ENCODE results near the gene ADCY1. TPM values are rescaled to one million over a fixed set of nuclear protein-coding genes. Genes with fewer than 3 reads are reported as not detected.

Gene ADCY1
- total RNA-seq, 1 experiment from 2014 or later: 0.08 TPM

DNA sequence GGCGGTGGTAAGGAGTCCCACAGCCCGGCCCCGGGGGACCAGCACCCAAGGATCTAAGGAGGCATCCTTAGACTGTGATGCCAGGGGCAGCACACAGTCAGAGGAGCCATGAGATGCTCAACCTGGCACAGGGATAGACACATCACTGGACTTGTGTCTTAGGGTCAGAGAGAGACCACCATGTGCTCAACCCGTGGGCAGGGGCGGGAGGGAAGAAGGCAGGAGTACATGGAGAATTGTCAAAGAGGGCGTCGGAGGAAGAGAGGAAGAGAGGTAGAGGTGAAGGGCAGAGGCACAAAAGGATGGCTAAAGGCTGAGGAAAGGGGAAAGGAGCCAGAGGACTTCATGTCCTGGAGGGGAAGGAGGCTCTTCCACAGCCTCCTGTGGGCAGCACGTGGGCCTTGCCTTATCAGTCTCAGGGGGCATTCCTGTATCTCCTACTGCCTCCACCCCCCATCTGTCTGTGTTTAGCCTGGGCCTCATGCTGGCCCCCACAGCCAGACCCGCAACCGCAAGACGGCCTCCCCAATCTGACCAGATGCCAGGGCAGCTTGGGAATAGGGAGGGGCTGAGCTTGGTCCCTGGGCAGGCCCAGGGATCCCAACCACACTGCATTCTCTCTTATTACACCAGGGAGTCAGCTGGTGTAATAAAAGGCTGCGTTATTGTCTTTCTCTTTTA is 2.2 kb downstream of the ADCY1 start:
- DNase-seq (ENCODE audit: low read depth): no peak

DNA sequence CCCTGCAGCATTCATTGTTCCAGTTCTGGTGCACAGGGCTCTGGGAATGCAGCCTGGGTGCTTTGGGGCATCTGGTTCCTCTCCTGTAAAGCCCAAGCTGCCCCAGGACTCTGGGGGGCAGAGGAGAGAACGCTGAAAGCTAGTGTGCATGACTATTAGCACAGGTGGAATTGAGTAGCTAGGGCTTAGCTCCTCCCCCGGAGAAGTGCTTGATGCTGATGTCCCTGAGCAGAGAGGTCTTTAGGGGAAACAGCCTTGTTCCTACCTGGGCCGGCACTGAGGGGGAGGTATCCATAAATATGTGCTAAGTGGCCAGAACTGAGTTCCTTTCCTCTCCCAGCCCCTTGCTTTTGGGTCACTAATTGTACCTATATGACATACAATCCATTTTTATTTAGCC is 3.9 kb downstream of the ADCY1 start:
- no peak for DNase-seq (ENCODE audit: low read depth)

DNA sequence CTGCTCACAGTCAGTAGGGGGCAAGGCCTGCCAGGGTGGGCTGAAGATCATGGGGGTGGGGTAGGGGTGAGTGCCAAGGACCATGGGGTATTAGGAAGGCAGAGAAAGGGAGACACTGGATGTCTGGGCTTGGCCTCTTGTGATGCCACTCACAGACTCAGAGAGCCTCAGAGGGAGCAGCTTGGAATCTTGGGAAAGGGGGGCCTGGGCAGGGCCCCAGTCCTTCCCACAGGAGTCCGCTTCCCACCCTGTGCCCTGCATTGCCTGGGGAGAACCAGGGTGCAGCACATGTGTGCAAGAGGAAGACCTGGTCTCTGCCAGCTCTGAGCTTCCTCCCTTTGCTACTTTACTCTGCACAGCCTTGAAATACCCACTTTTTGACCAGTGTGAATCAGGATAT is 4.3 kb downstream of the ADCY1 start:
- DNase-seq (ENCODE audit: low read depth): no peak

DNA sequence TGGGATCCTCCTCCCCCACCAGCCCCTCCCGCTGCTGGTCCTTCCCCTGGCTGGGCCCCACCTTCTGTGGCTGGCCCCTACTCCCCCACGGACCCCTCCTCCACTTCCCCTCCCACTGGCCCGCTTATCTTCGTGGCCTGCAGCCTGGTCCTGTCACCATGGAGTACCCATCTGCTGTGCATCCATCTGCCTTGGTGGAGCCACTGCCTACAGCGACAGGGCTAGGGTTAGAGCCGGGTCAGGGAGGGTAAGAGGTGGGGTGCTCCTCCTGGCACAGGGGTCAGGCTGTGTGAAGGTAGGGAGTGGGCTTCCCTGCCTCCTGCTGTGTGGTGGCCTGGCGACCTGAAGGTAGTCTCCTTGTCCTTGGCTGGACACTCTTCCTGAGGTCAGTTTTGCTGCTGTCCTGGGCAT is 5.2 kb downstream of the ADCY1 start:
- no peak for DNase-seq (ENCODE audit: low read depth)

DNA sequence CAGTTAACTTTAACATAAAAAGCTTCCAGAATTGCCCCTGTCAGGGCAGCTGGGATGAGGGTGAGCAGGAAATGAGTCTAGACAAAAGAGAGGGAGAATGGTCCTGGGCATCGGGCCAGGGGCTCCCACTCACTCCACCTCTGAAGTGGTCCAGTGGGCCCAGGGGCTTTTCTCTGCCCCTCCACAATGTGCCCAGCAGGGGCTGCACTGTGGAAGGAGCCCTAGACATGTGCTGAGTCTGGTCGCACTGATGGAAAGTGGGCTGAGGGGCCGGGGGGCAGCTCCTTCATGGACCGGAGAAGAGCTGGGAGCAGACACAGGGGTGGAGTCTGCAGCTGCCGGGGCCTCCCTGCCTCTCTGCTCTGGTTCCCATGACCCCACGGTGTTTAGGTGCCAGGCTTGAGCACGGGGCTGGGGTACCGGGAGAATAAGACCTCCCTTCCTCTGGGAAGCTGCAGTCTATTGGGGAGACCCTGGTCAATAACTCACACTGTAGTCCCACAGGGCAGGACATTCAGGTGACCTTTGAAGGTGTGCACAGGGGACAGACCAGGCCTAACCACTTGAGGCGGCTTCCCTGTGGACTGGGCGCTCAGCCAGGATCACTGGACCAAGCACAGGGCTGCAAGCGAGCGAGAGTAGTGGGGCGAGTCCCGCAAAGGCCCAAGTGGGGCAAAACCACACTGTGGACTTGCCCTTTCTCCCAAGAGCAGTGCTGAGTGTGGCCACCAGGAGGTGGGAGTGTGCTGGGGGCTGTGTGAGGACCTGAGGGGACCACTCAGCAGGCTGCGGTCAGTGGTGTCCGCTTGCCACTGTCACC is 6.1 kb downstream of the ADCY1 start:
- no peak for DNase-seq (ENCODE audit: low read depth)

DNA sequence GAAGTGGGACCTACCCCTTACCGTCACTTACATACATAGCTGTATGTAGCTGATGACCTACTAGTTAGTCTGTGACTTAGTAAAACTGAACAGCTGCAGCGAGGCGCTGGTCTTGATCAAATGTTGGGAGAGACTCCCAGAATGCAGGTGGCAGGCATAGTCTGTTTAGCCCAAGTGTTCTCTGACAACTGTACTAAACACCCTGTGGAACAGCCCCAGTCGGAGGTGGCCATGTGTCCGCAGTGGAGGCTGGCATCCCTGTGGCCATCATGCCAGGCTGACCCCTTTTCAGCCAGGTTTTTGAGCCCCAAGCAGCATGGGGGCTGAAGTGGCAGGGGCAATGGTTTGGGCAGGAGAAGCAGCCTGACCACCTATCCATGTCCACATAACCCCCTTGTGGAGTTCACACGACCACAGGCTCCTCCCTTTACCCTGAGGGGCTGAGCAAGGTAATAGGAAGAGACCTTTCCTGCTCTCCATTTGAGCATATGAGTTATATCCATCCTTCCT is 7.2 kb downstream of the ADCY1 start:
- no peak for DNase-seq (ENCODE audit: low read depth)

DNA sequence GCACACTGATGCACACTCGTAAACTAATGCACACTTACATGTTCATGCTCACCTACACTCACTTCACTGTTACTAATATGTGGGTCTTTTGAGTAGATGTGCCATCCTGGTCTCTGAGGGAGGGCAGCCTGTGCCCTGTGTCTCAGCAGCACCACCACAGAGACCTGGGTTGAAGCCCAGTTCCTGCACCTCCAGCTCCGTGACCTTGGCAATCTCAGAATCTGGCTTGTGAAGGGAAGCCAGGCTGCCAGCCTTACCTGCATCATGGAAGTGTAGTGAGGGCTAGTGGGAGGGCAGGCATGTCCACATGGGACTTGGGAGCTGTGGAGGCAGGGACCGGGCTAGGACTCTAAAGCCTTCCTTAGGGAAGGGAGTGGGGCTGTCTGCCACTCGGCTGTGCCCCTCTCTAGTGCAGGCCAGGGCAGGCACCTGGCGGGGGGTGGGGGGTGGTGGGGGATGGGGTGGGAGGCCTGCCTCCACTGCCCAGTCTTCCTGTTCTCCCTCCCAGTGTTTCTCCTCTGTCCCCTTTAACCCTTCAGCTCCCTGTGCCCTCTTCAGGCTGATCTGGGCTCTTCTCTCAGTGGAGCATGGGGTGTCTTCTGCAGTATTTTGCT is 8.1 kb downstream of the ADCY1 start:
- no peak for DNase-seq (ENCODE audit: low read depth)

DNA sequence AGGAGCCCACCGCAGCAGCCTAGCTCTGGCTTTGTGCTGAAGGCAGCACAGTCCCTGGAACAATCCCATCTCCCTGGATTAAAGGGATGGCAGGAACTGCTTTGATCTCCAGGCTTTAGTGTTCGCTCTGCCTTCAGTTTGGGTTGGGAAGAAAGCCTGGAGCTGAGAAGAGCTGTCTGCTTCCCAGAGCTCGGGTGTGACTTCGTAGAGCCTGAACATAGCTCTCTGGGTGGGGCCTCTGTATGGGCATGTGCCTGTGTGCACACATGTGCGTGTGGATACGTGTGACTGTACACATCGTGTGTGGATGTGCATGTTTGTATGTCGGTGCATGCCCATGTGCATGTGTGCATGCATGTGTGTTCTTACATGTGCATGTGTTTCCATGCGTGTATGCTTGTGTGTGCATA is 8.7 kb downstream of the ADCY1 start:
- no peak for DNase-seq (ENCODE audit: low read depth)

DNA sequence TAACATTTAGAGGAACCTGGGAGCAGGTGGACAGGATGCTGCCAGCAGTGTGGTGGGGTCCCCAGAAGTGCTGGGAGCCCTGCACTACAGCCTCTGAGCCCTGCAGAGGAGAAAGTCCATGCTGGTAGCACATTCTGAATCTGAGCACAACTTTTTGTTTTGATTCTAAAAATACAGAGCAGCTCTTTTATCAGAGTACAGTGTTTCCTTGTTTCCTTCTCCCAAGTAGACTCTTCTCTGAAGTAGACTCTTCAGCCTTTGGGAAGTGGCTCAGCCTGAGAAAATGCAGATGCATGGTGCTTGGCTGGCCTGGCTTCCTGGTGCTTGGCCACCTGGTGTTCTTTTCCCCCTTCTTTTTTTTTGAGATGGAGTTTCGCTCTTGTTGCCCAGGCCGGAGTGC is 9.1 kb downstream of the ADCY1 start:
- no peak for DNase-seq (ENCODE audit: low read depth)

DNA sequence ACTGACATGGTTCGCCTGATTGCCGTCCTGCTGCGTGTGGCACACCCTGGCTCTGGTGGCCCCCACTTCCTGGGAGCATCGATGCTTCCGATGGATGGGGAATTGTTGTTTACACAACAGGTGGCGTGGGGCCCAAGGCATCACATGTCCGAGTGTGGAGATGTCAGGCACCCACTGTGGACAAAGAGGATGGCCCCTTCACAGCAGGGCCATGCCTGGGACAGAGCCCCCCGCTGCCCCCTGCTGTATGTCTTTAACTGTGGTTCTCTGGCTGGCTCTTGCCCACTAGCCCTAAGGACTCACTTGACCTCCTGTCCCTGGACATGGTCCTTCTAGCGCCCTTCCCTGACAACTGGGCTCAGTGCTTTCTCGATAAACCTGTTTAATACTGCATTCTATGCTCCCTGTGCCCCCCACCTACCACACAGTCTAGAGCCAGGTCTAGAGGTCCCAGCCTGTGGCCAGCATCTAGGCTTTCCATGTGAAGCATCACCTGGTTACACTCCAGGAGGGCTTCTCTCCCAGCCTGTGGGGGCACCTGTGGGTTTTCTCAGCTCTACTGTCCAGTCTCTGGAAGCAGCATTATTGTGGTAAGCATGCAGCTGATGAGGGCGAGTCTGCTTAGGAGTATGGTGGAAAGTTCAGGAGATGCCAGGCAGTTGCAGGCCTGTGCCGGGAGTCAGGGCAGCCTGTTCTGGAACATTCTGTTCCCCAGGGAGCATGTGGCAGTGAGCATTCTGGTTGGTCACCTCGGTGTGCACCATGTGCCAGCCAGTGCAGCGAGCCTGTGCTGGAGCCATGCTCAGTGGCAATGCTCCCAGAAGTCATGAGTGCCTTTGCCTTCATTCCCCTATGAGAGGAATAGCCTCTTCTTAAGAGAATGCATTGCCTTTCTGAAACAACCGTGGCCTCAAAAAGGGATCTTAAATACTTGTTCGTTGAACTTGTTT is 10.4 kb downstream of the ADCY1 start:
- DNase-seq (ENCODE audit: low read depth): no peak

DNA sequence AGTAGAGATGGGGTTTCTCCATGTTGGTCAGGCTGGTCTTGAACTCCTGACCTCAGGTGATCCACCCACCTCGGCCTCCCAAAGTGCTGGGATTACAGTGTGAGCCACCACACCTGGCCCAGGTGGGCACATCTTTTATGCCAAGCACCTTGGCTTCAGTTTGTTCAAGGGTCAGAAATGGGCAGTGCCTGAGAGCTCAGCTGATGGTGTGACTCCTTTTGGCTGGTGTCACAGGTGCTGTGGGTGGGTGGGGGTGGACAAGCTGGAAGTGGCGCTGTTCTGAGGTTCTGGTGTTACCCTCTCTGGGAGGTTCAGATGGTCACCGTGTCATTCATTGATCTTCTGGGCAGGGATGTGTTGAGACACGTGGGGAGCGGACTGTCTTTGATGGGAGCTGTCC is 11.5 kb downstream of the ADCY1 start:
- DNase-seq (ENCODE audit: low read depth): no peak

DNA sequence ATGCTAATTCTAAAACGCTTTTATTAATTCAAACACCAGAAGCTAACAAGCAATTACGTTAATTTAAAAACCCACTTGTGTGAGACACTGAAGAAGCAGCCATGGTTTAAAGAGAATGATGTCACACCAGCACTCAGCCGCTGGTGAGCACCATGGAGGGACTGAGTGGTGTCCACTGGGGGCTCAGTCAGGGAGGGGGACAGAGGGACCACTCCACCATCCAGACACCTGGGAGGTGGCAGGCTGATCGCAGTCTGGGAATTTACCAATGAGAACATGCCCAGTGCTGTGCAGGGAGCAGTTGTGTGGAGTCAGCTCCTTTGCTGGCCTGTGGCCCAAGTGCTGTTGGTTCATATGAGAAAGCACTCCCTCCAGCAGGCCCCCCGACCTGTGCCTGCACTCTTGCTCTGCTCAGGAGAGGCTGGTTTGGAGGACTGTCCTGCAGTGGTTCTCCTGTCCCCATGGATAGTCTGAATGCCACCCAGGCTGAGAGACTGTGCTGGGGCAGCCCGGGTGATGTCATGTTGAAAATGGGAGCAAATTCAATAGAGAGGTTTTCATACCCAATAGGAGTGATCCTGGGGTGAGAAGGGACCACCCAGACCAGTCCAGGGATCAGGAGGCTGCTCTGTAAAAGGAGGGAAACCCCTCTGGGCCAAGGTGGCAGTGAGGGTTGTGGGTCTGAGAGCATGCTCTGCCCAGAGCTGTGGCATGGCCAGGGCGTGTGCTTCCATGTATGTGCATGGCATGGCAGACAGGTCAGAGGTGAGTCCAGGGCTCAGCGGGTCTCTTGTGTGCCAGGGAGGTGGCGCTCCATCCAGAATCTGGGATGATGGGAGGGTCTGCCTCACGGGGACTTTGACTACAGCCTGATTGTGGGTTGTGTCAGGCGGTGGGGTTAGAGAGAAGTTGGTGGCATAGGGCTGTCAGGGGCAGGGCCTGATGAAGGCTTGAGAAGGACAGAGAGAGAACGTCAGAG is 12.7 kb downstream of the ADCY1 start:
- no peak for DNase-seq (ENCODE audit: low read depth)

DNA sequence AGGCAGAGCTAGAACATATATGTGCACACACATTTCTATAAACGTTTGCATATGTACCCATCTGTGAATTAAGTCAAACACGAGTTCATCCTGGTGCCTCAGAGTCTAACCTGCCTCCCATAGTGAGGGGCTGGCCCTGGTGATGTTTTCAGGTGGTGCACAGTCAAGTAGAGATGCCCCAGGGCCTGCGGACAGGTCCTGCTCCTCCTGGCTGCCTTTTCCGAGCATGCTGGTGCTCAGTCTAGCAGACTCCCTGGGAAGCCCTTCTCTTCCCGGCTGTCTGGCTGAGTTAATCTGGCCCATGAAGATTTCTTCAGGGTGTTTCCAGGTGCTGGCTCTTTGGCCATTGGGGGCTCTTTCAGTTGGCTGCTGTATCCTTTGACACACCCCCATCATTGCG is 14.3 kb downstream of the ADCY1 start:
- no peak for DNase-seq (ENCODE audit: low read depth)

DNA sequence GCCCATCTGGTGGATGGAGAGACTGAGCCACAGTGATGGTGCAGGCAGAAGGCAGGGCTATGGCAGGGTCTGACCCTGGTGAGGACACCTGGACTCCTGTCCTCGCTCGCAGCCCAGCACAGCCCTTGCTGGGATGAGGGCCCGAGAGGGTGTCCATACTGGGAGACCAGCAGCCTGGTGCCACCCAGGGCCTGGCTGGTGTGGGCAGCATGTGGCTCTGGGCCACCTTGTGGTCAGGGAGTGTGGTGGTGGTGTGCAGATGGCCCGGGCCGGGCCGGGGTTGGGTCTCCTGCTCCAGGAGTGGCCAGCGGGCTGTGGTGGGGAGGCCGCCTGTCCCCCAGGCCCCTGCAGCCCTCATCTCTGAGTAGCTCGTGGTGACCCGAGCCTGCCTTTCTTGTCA is 14.9 kb downstream of the ADCY1 start:
- DNase-seq (ENCODE audit: low read depth): no peak

DNA sequence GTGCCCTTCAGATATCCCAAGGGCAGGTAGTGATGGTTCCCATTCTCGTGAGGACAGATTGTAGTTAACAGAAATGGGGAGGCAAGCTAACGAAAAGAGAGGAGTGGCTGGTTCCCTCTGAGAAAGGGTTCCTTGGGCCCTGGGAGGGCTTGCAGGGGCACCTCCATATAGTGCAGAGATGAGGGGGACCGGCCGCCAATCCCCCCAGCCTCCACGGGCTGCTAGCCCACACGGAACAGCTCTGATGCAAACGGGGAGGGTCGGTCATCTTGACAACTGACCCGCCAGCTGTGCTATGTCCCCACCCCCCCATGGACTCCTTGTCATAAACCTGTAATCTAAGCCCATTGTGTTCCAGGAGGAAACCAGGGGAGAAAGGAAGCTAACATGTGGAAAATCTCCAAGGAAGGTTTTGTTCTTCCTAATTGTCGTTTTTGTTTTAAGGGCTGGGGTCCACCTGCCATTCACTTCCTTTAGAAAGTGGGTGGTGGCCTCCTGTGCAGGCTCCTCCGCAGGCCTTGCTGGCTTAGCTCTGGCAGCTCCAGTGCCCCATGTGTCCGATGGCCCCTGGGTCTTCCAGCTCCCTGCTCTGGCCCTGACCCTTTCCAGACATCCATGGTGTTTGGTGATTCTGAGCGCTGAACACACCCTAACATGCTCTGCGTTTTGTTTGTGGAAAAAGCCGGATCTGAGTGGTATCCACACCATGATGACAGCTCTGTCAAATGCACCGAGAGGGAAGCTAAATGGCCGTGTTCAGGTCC is 15.9 kb downstream of the ADCY1 start:
- DNase-seq (ENCODE audit: low read depth): no peak

DNA sequence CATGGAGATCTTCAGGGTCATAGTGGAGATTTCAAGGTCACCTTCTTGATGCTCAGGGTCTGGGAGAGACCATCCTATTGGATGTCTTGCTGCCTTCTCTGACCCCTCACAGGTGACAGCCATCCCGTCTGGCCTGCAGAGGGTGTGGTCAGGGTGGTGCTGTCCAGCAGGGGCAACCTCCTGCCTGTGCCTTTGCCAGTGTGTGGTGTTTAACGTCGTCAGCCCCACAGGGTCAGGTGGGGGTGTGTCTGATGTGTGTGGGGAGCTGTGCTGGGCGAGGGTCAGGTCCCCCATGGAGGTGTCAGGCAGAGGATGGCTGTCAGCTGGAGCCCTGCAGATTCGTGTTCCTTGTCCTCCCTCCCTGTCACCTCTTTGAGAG is 16.5 kb downstream of the ADCY1 start:
- DNase-seq (ENCODE audit: low read depth): no peak

DNA sequence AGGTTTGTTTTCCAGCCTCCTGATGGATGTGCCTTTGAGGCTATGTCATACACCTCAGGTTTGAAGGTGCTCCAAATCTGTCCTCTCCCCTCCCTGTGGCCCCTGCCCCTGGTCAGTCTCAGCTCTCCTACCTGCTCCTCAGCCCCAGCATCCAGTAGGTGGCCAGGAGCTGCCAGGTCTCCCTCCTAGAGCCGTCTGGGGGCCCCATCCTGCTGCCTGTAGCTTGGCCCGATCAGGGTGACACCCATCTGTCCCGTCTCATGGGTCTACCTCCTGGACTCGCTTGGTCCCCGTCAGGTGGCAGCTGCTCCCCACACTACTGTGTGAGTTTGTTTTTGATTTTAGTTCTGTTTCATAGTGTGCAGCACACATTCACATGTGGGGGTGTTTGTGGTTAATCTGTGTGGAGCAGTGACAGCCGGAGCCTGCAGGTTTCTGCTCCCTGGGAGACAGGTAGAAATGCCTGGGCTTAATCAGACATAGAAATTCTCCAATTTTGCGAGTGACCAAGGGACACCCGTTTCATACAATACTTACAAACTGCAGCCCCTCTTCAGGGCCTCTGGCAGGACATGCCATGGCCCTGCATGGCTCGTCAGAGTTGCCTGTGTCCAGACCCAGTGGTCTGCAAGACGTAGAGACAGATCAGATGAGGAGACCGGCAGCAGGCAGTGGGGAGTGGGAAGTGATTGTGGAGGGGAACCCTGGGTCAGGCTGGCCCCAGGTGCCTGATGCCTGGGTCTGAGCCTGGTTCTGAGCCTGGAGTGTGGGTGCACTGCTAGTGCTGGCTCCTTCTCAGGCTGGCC is 17.1 kb downstream of the ADCY1 start:
- no peak for DNase-seq (ENCODE audit: low read depth)

DNA sequence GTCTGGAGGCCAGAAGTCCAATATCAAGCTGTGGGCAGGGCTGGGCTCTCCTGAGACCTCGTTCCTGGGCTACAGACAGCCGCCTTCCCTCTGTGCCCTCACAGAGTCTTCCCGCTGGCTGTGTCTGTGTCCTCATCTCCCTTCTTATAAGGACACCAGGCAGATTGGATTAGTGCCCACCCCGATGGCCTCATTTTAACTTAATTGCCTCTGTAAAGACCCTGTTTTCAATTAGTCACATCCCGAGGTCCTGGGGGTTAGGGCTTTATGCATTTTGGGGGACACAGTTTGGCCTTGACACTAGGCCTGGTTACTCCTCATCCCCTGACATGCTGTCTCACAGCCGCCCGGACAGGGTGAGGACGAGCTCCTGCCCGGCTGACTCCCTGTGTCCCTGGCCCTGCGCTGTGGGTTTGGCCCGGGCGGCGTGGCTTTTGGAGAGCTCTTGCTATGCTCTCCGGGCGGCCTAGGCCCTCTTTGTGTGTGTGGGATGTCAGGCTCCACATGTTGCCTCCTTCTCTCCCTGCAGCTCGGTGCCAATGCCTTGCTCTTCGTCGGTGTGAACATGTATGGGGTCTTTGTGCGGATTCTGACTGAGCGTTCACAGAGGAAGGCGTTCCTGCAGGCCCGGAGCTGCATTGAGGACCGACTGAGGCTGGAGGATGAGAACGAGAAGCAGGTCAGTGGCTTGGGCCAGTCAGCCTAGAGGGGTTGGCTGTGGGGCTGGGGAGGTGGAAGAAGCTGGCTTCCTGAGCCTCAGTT is 18.2 kb downstream of the ADCY1 start:
- no peak for DNase-seq (ENCODE audit: low read depth)

All from HT1080 (cell line).